SJSA1 (cell line): ENCODE measurements around the gene ARFRP1. TPM values are rescaled to one million over a fixed set of nuclear protein-coding genes. Genes with fewer than 3 reads are reported as not detected.

Source experiments
- DNase-seq, 2 experiments: peaks; one replicate each; pipeline ENCODE4 v3.0.0-alpha.2; 2015 to 2020; ENCODE audit warnings: low spot score in 2 of 2, low read depth in 1 of 2
- H3K27ac ChIP-seq: fragments of 250-450 bp; sonication (Bioruptor Pico); 2 replicates; pipeline ENCODE4 v1.5.1; 2020; ENCODE audit warnings: mild to moderate bottlenecking, moderate library complexity
- H3K27me3 ChIP-seq: fragments of 250-450 bp; sonication (Bioruptor Pico); replicated peaks from 2 replicates; pipeline ENCODE4 v1.5.1; 2020; ENCODE audit warnings: mild to moderate bottlenecking, moderate library complexity
- H3K36me3 ChIP-seq: fragments of 250-450 bp; sonication (Bioruptor Pico); 2 replicates; pipeline ENCODE4 v1.5.1; 2020; ENCODE audit warnings: mild to moderate bottlenecking
- H3K4me1 ChIP-seq: fragments of 250-450 bp; sonication (Bioruptor Pico); replicated peaks from 2 replicates; pipeline ENCODE4 v1.6.1; 2021; ENCODE audit warnings: mild to moderate bottlenecking
- H3K4me3 ChIP-seq: fragments of 250-450 bp; sonication (Bioruptor Pico); 2 replicates; pipeline ENCODE4 v1.5.1; 2020; ENCODE audit warnings: mild to moderate bottlenecking
- H3K9me3 ChIP-seq: fragments of 250-450 bp; sonication (Bioruptor Pico); replicated peaks from 2 replicates; pipeline ENCODE4 v1.5.1; 2020; ENCODE audit warnings: mild to moderate bottlenecking
- total RNA-seq: library from RNA; depleted of rRNA; stranded (reverse); fragments of >200 nt; shearing (Covaris generic); gene quantifications from 2 replicates; pipeline ENCODE4 v1.2.3, GENCODE V29; 2014

The ARFRP1 gene
- total RNA-seq, 1 experiment from 2014 or later, result 49.1 TPM

DNA sequence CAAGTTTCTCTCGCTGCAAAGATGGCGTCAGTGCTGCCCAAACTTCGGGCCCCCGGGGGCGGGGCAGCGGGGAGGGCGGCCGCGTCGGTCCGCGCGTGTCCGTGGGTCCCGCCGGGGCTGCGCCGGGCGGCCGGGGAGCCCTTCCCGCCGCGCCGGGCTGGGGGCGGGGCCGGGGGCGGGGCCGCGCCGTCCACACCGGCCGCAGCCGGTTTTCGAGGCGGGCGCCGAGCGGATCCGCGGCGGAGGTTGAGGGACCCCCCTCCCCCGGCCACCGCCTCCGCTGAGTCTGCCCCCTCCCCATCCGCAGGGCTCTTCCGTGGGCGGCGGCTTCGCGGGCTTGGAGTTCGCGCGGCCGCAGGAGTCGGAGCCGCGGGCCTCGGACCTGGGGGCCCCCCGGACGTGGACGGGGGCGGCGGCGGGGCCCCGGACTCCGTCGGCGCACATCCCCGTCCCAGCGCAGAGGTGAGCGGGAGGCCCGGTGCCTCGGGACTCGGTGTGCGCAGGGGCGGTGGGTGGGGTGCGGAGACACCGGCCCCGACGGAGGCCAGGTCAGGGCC is 32.4 kb upstream of the ARFRP1 start:
- H3K9me3 ChIP-seq, result 0 out of 2 replicates have a peak, but pooled peaks cover 2% of the 10 kb centered on the region
- H3K4me3 ChIP-seq, result peak overlapping the region; percentile 57
- H3K36me3 ChIP-seq, result peaks cover 66% of the 10 kb centered on the region
- H3K27me3 ChIP-seq, result no peaks in the 10 kb centered on the region
- no peak for DNase-seq
- H3K27ac ChIP-seq, result peak overlapping the region; percentile 45
- peaks cover 15% of the 10 kb centered on the region for H3K4me1 ChIP-seq

DNA sequence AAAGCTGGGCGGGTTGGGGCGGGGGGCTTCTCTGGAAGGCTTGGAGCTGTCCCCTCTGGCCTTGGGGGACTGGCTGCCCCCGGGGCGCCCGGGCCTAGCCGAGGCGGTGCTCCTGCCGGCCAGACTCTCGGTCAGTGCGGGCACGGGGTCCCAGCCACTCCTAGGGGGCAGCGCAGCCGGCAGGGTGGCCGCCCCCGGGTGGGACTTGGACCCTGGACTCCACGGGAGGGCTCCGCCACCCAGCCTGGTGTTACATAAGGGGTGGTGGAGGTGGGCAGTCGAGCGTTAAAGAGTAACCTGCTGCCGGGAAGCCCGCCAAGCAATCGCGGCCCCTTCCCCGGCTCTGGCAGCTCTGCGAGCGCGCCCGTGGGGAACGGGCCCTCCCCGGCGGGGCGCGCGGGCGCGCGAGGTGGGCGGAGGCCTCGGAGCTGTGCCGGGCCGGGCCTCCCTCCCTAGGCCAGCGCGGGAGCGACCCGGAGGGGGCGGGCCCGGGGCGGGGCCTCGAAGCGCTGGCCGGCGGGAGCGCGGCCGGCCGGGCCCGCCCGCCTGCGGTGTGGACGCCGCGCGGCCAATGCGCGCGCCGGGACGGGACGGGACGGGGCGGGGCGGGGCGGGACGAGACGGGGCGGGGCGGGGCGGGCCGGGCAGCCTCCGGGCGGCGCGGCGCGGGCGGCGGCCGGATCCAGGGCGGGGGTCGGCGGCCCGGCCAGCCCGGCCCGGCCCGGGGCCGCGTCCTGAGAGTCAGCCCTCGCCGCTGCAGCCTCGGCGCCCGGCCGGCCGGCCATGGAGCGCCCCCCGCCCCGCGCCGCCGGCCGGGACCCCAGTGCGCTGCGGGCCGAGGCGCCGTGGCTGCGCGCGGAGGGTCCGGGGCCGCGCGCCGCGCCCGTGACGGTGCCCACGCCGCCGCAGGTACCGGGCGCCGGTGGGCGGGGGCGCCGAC is 31.6 kb upstream of the ARFRP1 start, which contains the start of gene SLC2A4RG:
TSS of gene SLC2A4RG (plus strand) at position 647 of the 940 bp plus-strand sequence. CDS start at position 784, 137 bp downstream.
- H3K27ac ChIP-seq, result peak within 1 kb of the TSS; percentile 45
- peak; percentile 50 to 70 for DNase-seq

DNA sequence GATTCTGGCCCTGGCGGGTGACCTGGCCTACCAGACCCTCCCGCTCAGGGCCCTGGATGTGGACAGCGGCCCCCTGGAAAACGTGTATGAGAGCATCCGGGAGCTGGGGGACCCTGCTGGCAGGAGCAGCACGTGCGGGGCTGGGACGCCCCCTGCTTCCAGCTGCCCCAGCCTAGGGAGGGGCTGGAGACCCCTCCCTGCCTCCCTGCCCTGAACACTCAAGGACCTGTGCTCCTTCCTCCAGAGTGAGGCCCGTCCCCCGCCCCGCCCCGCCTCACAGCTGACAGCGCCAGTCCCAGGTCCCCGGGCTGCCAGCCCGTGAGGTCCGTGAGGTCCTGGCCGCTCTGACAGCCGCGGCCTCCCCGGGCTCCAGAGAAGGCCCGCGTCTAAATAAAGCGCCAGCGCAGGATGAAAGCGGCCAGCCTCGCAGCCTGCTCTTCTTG is 30.9 kb upstream of the ARFRP1 start:
- no peak overlapping the region for H3K4me3 ChIP-seq
- H3K4me1 ChIP-seq, result peaks cover 15% of the 10 kb centered on the region

More for the DNA sequence above, 31.6 kb upstream of the ARFRP1 start, which contains the start of gene SLC2A4RG:
- Histone ChIP-seq H3K9me3 (0 out of 2 replicates have a peak, but pooled peaks cover 2% of the 10 kb centered on the region), H3K36me3 (peaks cover 71% of the 10 kb centered on the region), H3K27me3 (no peaks in the 10 kb centered on the region), H3K4me1 (peaks cover 15% of the 10 kb centered on the region), H3K4me3 (peak within 1 kb of the TSS; percentile 57)

DNA sequence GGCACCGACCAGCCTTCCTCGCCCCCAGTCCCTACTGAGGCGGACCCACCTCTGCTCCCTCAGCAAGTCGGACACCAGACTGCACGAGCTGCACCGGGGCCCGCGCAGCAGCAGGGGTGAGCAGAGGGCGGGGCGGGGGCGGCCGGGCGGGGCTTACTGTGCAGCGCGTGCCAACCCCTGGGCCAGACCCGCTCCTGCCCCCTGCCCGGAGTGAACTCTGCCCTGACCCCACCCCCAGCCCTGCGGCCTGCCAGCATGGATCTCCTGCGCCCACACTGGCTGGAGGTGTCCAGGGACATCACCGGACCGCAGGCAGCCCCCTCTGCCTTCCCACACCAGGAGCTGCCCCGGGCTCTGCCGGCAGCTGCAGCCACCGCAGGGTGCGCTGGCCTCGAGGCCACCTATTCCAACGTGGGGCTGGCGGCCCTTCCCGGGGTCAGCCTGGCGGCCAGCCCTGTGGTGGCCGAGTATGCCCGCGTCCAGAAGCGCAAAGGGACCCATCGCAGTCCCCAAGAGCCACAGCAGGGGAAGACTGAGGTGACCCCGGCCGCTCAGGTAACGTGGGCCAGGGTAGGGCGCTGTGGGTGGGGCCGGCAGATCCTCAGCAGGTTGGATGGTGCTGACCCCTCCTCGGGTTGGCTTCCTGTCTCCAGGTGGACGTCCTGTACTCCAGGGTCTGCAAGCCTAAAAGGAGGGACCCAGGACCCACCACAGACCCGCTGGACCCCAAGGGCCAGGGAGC is 30.3 kb upstream of the ARFRP1 start:
- H3K4me1 ChIP-seq, result peaks cover 15% of the 10 kb centered on the region
- 0 out of 2 replicates have a peak, but pooled peaks cover 2% of the 10 kb centered on the region for H3K9me3 ChIP-seq
- peaks cover 77% of the 10 kb centered on the region for H3K36me3 ChIP-seq
- no peak for DNase-seq
- no peak overlapping the region for H3K27ac ChIP-seq
- no peaks in the 10 kb centered on the region for H3K27me3 ChIP-seq
- H3K4me3 ChIP-seq, result no peak overlapping the region

More for the DNA sequence above, 30.9 kb upstream of the ARFRP1 start:
- no peaks in the 10 kb centered on the region for H3K27me3 ChIP-seq
- H3K9me3 ChIP-seq, result 0 out of 2 replicates have a peak, but pooled peaks cover 2% of the 10 kb centered on the region
- H3K36me3 ChIP-seq, result peaks cover 77% of the 10 kb centered on the region
- H3K27ac ChIP-seq, result no peak overlapping the region
- DNase-seq, result no peak

DNA sequence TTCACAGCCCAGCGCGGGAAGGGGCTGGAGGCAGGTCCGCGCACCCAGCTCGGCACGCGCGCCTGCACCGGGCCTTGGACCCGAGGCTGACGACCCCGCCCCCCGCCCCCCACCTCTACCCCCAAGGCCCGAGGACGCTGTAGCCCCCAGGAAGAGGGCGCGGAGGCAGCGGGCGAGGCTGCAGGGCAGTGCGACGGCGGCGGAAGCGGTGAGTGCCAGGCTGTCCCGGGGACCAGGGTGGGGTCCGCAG is 29.8 kb upstream of the ARFRP1 start:
- Histone ChIP-seq H3K4me3 (no peak overlapping the region), H3K4me1 (peaks cover 15% of the 10 kb centered on the region), H3K27ac (no peak overlapping the region), H3K36me3 (peaks cover 77% of the 10 kb centered on the region), H3K27me3 (no peaks in the 10 kb centered on the region), H3K9me3 (0 out of 2 replicates have a peak, but pooled peaks cover 2% of the 10 kb centered on the region)
- DNase-seq, result no peak

DNA sequence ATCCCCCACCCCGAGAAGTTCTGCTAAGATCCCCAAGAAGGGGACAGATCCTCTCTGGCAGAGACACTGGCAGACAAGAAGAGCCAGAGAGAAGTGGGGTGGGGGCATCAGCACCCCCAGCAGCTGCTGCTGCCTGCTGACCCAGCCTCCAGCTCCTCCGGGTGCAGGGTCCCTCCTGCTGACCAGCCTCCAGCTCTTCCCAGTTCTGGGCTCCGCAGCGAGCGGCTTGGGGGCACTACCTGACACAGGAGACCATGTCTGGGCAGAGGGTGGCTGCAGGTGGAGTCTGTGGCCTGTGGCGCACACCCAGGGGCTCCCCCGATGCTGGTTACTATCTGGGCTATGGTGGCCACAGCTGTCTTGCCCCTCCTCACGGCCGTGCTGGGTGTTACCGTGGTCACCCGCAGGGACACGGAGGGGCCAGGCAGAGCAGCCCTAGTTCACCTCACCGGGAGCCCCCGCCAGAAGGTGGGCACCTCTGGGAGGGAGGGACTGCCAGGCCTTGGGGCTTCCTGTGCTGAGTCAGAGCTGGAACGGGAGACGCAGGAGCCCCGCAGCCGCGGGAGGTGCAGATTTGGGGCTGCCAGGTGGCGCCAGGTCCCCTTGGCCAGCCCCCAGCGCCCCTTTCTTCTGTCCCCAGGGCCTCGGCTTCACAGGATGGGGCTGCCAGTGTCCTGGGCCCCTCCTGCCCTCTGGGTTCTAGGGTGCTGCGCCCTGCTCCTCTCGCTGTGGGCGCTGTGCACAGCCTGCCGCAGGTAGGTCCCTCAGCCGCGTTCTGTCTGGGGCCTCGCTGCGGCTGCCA is 29.3 kb upstream of the ARFRP1 start:
- Histone ChIP-seq H3K27me3 (no peaks in the 10 kb centered on the region), H3K36me3 (peaks cover 73% of the 10 kb centered on the region), H3K27ac (no peak overlapping the region), H3K4me1 (peaks cover 15% of the 10 kb centered on the region), H3K9me3 (0 out of 2 replicates have a peak, but pooled peaks cover 2% of the 10 kb centered on the region), H3K4me3 (no peak overlapping the region)
- DNase-seq, result no peak

DNA sequence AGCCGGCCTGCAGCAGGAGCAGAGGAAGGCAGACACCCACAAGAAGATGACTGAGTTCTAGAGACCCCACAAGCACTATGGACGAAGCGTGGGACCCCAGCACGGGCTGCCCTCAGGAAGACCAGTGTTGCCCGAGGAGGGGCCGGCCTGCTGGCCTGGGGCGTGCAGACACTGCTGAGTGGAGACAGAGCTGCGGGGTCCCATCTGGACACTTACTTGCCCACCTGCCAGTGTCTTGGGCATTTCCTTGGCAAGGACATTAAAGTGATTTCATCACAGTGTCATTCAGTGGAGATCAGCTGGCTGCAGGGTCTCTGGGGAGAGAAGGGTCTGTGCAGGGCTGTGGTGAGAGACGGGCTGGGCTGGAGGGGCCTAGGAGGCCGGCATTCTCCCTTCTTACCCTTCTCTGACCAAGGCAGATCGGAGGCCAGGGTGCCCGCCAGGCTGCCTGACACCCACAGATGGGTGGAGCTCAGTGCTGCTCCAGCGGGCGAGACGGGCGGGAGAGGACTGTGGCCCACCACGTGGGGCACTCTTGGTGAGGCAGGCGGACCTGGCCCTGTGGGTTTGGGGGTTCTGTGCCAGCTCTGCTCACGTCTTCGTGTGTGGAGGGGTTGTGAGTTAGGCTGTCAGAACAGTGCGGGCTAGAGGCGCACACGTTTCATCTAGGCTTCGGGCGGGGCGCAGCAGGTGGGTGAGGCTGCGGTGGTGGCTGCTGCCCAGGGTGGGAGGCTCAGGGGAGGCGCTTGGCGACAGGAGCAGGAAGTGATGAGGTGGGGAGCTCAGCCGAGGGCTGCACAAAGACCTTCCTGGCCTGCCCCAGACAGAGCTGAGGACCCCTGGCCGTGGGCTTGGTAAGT is 28.3 kb upstream of the ARFRP1 start, which contains the start of gene LIME1:
TSS of gene LIME1 (plus strand) at position 806 of the 860 bp plus-strand sequence. CDS start 886 bp downstream, outside the sequence.
- no peaks in the 10 kb centered on the region for H3K27me3 ChIP-seq
- H3K27ac ChIP-seq, result no peak within 1 kb of the TSS
- H3K4me1 ChIP-seq, result peaks cover 9% of the 10 kb centered on the region
- peaks cover 69% of the 10 kb centered on the region for H3K36me3 ChIP-seq
- H3K4me3 ChIP-seq, result no peak within 1 kb of the TSS
- no peak for DNase-seq
- 0 out of 2 replicates have a peak, but pooled peaks cover 2% of the 10 kb centered on the region for H3K9me3 ChIP-seq

DNA sequence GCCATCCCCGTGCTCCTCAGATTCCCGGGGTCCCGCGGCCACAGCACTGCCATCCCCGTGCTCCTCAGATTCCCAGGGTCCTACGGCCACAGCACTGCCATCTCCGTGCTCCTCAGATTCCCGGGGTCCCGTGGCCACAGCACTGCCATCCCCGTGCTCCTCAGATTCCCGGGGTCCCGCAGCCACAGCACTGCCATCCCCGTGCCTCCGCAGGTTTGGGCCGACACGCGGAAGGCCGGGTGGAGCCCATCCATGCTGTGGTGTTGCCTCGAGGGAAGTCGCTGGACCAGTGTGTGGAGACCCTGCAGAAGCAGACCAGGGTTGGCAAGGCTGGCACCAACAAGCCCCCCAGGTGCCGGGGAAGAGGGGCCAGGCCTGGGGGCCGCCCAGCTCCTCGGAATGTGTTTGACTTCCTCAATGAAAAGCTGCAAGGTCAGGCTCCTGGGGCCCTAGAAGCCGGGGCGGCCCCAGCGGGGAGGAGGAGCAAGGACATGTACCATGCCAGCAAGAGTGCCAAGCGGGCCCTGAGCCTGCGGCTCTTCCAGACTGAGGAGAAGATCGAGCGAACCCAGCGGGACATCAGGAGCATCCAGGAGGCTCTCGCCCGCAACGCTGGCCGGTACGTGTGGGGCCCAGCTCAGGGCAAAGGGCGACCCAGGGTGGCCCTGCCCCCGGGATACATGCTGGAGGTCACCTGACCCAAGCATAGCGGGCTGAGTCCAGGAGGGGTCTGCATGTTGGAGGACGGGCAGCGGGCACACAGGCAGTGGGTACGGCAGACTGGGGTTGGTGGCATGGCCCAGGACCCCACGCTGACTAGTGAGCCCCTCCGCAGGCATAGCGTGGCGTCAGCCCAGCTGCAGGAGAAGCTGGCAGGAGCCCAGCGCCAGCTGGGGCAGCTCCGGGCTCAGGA is 27.4 kb upstream of the ARFRP1 start:
- Histone ChIP-seq H3K9me3 (0 out of 2 replicates have a peak, but pooled peaks cover 2% of the 10 kb centered on the region), H3K36me3 (peaks cover 70% of the 10 kb centered on the region), H3K27me3 (no peaks in the 10 kb centered on the region), H3K27ac (no peak overlapping the region), H3K4me1 (peaks cover 5% of the 10 kb centered on the region), H3K4me3 (no peak overlapping the region)
- DNase-seq, result no peak

DNA sequence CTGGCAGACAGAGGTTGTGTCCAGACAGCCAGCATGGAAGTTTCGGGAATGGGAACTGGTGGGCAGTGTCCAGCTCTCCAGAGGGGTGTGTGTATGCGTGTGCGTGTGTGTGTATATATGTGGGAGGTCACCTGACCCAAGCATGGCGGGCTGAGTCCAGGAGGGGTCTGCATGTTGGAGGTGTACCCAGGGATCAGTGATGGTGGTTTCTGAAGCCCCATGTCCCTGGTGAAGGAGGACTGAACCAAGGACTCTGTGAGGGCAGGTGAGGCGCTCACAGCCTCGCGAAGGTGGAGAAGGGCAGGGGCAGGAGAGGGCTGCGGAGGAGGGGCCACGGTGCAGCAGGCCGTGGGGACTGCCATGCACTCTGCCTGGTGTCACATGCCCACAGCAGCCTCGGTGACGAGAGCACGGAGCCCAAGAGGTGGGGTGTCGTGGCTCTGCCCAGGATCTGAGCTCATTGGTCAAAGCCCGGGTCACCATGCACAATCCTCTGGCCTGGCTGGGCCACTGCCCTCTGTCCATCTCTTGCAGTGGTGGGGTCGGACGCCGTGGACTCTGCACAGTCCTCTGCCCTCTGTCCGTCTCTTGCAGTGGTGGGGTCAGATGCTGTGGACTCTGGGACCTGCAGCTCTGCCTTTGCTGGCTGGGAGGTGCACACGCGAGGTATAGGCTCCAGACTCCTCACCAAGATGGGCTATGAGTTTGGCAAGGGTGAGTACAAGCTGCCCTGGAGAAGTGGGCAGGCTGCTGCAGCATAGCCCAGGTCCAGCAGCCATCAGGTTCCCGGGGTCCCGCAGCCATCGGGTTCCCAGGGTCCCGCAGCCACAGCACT is 26.6 kb upstream of the ARFRP1 start:
- DNase-seq, result no peak
- Histone ChIP-seq H3K4me1 (peaks cover 5% of the 10 kb centered on the region), H3K36me3 (peaks cover 78% of the 10 kb centered on the region), H3K27ac (no peak overlapping the region), H3K27me3 (no peaks in the 10 kb centered on the region), H3K9me3 (0 out of 2 replicates have a peak, but pooled peaks cover 2% of the 10 kb centered on the region), H3K4me3 (no peak overlapping the region)

DNA sequence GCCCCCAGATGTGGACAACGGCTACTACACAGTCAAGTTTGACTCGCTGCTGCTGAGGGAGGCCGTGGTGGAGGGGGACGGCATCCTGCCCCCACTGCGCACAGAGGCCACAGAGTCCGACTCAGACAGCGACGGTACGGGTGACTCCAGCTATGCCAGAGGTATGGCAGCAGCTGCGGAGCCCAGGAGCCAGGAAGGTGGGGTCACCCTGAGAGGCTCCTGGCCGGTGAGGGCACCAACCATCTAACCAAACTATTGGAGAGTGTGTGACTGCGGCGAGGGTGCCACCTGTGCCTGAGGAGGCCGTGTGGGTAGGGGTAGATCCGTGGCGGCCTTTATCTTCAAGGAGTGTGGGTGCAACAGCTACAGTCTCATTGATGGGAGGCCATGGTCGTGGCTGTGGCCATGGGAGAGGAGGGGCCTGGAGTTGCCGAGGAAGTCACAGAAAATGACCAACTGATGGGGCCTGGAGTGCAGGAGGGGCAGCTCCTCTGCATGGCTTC is 25.9 kb upstream of the ARFRP1 start:
- DNase-seq, result no peak
- no peaks in the 10 kb centered on the region for H3K27me3 ChIP-seq
- H3K4me3 ChIP-seq, result no peak overlapping the region
- H3K9me3 ChIP-seq, result no peaks in the 10 kb centered on the region
- H3K36me3 ChIP-seq, result peaks cover 72% of the 10 kb centered on the region
- H3K4me1 ChIP-seq, result no peaks in the 10 kb centered on the region
- H3K27ac ChIP-seq, result no peak overlapping the region

DNA sequence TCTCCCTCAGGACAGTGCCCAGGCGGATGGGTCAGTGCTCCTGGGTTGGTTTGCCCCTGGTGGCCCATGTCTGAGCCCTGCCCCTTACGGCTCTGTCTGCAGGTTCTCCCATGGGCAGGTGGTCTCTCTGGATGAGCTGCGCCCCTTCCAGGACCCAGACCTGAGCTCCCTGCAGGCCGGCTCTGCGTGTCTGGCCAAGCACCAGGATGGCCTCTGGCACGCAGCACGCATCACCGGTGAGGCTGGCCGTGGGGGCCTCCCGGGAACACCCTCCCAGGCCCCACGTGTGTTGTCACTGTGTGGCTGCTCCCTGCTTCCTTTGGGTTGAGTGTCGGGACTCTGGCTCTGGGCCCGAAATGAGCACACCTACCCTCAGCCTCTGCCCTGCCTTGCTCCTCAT is 25.3 kb upstream of the ARFRP1 start:
- no peak overlapping the region for H3K4me3 ChIP-seq
- DNase-seq, result no peak
- no peaks in the 10 kb centered on the region for H3K27me3 ChIP-seq
- H3K4me1 ChIP-seq, result no peaks in the 10 kb centered on the region
- peaks cover 72% of the 10 kb centered on the region for H3K36me3 ChIP-seq
- no peak overlapping the region for H3K27ac ChIP-seq
- H3K9me3 ChIP-seq, result no peaks in the 10 kb centered on the region
